ENCODE measurements around the gene CPZ.

Gene CPZ

GRCh38 chr4:8589336-8589735 lies 3.2 kb upstream of the CPZ start:
- no peaks in the 10 kb centered on the region for H3K79me2 ChIP-seq (ENCODE audit: control insufficient read depth, insufficient read depth, low read length, unreplicated experiment)
- H3K4me3 ChIP-seq (ENCODE audit: low read depth, low read length) = no peak overlapping the region
- H3K4me1 ChIP-seq (ENCODE audit: control insufficient read depth, insufficient read depth, low read length, unreplicated experiment) = peaks cover 7% of the 10 kb centered on the region
- H2AFZ ChIP-seq (ENCODE audit: low read length, unreplicated experiment) = no peak overlapping the region
- H3K27ac ChIP-seq (ENCODE audit: low read depth, low read length) = no peak overlapping the region
- H3K27me3 ChIP-seq (ENCODE audit: insufficient read depth, low read length) = peaks cover 87% of the 10 kb centered on the region
- H3K36me3 ChIP-seq (ENCODE audit: insufficient read depth, low read length) = no peaks in the 10 kb centered on the region

- peaks cover 7% of the 10 kb centered on the region for H3K4me1 ChIP-seq (ENCODE audit: control insufficient read depth, insufficient read depth, low read length, unreplicated experiment)
- no peaks in the 10 kb centered on the region for H3K36me3 ChIP-seq (ENCODE audit: insufficient read depth, low read length)
- no peaks in the 10 kb centered on the region for H3K79me2 ChIP-seq (ENCODE audit: control insufficient read depth, insufficient read depth, low read length, unreplicated experiment)
- no peak overlapping the region for H2AFZ ChIP-seq (ENCODE audit: low read length, unreplicated experiment)
- no peak overlapping the region for H3K4me3 ChIP-seq (ENCODE audit: low read depth, low read length)
- H3K27me3 ChIP-seq (ENCODE audit: insufficient read depth, low read length) = peaks cover 81% of the 10 kb centered on the region
- no peak overlapping the region for H3K27ac ChIP-seq (ENCODE audit: low read depth, low read length)
Measured at GRCh38 chr4:8589823-8590545, 2.6 kb upstream of the CPZ start.

- H3K4me3 ChIP-seq (ENCODE audit: low read depth, low read length) = no peak overlapping the region
- H3K79me2 ChIP-seq (ENCODE audit: control insufficient read depth, insufficient read depth, low read length, unreplicated experiment) = no peaks in the 10 kb centered on the region
- peaks cover 77% of the 10 kb centered on the region for H3K27me3 ChIP-seq (ENCODE audit: insufficient read depth, low read length)
- H3K4me1 ChIP-seq (ENCODE audit: control insufficient read depth, insufficient read depth, low read length, unreplicated experiment) = peaks cover 7% of the 10 kb centered on the region
- no peaks in the 10 kb centered on the region for H3K36me3 ChIP-seq (ENCODE audit: insufficient read depth, low read length)
- H3K27ac ChIP-seq (ENCODE audit: low read depth, low read length) = no peak overlapping the region
- no peak overlapping the region for H2AFZ ChIP-seq (ENCODE audit: low read length, unreplicated experiment)
Measured at GRCh38 chr4:8590546-8590880, 2.1 kb upstream of the CPZ start.

GRCh38 chr4:8591114-8591513 lies 1.5 kb upstream of the CPZ start:
- Histone ChIP-seq H3K27ac (ENCODE audit: low read depth, low read length) (no peak overlapping the region), H3K4me1 (ENCODE audit: control insufficient read depth, insufficient read depth, low read length, unreplicated experiment) (peaks cover 7% of the 10 kb centered on the region), H3K36me3 (ENCODE audit: insufficient read depth, low read length) (no peaks in the 10 kb centered on the region), H3K27me3 (ENCODE audit: insufficient read depth, low read length) (peaks cover 71% of the 10 kb centered on the region), H3K4me3 (ENCODE audit: low read depth, low read length) (no peak overlapping the region), H3K79me2 (ENCODE audit: control insufficient read depth, insufficient read depth, low read length, unreplicated experiment) (no peaks in the 10 kb centered on the region), H2AFZ (ENCODE audit: low read length, unreplicated experiment) (no peak overlapping the region)

- no peak overlapping the region for H3K4me3 ChIP-seq (ENCODE audit: low read depth, low read length)
Measured at GRCh38 chr4:8591626-8592365, 769 bp upstream of the CPZ start.

GRCh38 chr4:8593264-8594096 lies 915 bp downstream of the CPZ start:
- H3K79me2 ChIP-seq (ENCODE audit: control insufficient read depth, insufficient read depth, low read length, unreplicated experiment) = no peaks in the 10 kb centered on the region
- peaks cover 49% of the 10 kb centered on the region for H3K27me3 ChIP-seq (ENCODE audit: insufficient read depth, low read length)
- H3K36me3 ChIP-seq (ENCODE audit: insufficient read depth, low read length) = no peaks in the 10 kb centered on the region
- H3K4me1 ChIP-seq (ENCODE audit: control insufficient read depth, insufficient read depth, low read length, unreplicated experiment) = peaks cover 7% of the 10 kb centered on the region
- H2AFZ ChIP-seq (ENCODE audit: low read length, unreplicated experiment) = no peak overlapping the region
- H3K27ac ChIP-seq (ENCODE audit: low read depth, low read length) = no peak overlapping the region
- H3K4me3 ChIP-seq (ENCODE audit: low read depth, low read length) = peak overlapping the region; percentile 68

More at GRCh38 chr4:8591626-8592365, 769 bp upstream of the CPZ start:
- H3K79me2 ChIP-seq (ENCODE audit: control insufficient read depth, insufficient read depth, low read length, unreplicated experiment) = no peaks in the 10 kb centered on the region
- no peak overlapping the region for H3K27ac ChIP-seq (ENCODE audit: low read depth, low read length)
- H2AFZ ChIP-seq (ENCODE audit: low read length, unreplicated experiment) = no peak overlapping the region
- H3K27me3 ChIP-seq (ENCODE audit: insufficient read depth, low read length) = peaks cover 64% of the 10 kb centered on the region
- H3K4me1 ChIP-seq (ENCODE audit: control insufficient read depth, insufficient read depth, low read length, unreplicated experiment) = peaks cover 7% of the 10 kb centered on the region
- H3K36me3 ChIP-seq (ENCODE audit: insufficient read depth, low read length) = no peaks in the 10 kb centered on the region

GRCh38 chr4:8594097-8595038 lies 1.8 kb downstream of the CPZ start:
- peaks cover 43% of the 10 kb centered on the region for H3K27me3 ChIP-seq (ENCODE audit: insufficient read depth, low read length)
- H3K4me3 ChIP-seq (ENCODE audit: low read depth, low read length) = no peak overlapping the region
- no peaks in the 10 kb centered on the region for H3K79me2 ChIP-seq (ENCODE audit: control insufficient read depth, insufficient read depth, low read length, unreplicated experiment)
- peaks cover 7% of the 10 kb centered on the region for H3K4me1 ChIP-seq (ENCODE audit: control insufficient read depth, insufficient read depth, low read length, unreplicated experiment)
- no peak overlapping the region for H3K27ac ChIP-seq (ENCODE audit: low read depth, low read length)
- H3K36me3 ChIP-seq (ENCODE audit: insufficient read depth, low read length) = no peaks in the 10 kb centered on the region
- H2AFZ ChIP-seq (ENCODE audit: low read length, unreplicated experiment) = no peak overlapping the region

GRCh38 chr4:8595237-8596087 lies 2.9 kb downstream of the CPZ start:
- Histone ChIP-seq H3K79me2 (ENCODE audit: control insufficient read depth, insufficient read depth, low read length, unreplicated experiment) (no peaks in the 10 kb centered on the region), H3K27ac (ENCODE audit: low read depth, low read length) (no peak overlapping the region), H3K27me3 (ENCODE audit: insufficient read depth, low read length) (peaks cover 36% of the 10 kb centered on the region), H3K4me3 (ENCODE audit: low read depth, low read length) (no peak overlapping the region), H2AFZ (ENCODE audit: low read length, unreplicated experiment) (no peak overlapping the region), H3K36me3 (ENCODE audit: insufficient read depth, low read length) (no peaks in the 10 kb centered on the region), H3K4me1 (ENCODE audit: control insufficient read depth, insufficient read depth, low read length, unreplicated experiment) (peaks cover 7% of the 10 kb centered on the region)

GRCh38 chr4:8596891-8597290 lies 4.3 kb downstream of the CPZ start:
- Histone ChIP-seq H2AFZ (ENCODE audit: low read length, unreplicated experiment) (no peak overlapping the region), H3K27me3 (ENCODE audit: insufficient read depth, low read length) (peaks cover 21% of the 10 kb centered on the region), H3K79me2 (ENCODE audit: control insufficient read depth, insufficient read depth, low read length, unreplicated experiment) (no peaks in the 10 kb centered on the region), H3K4me3 (ENCODE audit: low read depth, low read length) (no peak overlapping the region), H3K27ac (ENCODE audit: low read depth, low read length) (no peak overlapping the region), H3K36me3 (ENCODE audit: insufficient read depth, low read length) (no peaks in the 10 kb centered on the region), H3K4me1 (ENCODE audit: control insufficient read depth, insufficient read depth, low read length, unreplicated experiment) (peaks cover 7% of the 10 kb centered on the region)

All from ACC112 (cell line).